Stimulated activated CD4-positive, alpha-beta T cell treated with anti-CD3 and anti-CD28 coated beads, Interleukin-2, amount 100 ng/mL, for 24 hours (primary cell): ENCODE measurements around the gene GLIS2.

Experiments
- DNase-seq, 2 donors: peaks; one replicate each; pipeline ENCODE4 v3.0.0-alpha.2; 2020

The GLIS2 gene

GRCh38 chr16:4372578-4373355 is 56.9 kb downstream of the GLIS2 start:
- DNase-seq = no peak

- DNase-seq = no peak
Observed at GRCh38 chr16:4373356-4373908, 57.6 kb downstream of the GLIS2 start.

DNA sequence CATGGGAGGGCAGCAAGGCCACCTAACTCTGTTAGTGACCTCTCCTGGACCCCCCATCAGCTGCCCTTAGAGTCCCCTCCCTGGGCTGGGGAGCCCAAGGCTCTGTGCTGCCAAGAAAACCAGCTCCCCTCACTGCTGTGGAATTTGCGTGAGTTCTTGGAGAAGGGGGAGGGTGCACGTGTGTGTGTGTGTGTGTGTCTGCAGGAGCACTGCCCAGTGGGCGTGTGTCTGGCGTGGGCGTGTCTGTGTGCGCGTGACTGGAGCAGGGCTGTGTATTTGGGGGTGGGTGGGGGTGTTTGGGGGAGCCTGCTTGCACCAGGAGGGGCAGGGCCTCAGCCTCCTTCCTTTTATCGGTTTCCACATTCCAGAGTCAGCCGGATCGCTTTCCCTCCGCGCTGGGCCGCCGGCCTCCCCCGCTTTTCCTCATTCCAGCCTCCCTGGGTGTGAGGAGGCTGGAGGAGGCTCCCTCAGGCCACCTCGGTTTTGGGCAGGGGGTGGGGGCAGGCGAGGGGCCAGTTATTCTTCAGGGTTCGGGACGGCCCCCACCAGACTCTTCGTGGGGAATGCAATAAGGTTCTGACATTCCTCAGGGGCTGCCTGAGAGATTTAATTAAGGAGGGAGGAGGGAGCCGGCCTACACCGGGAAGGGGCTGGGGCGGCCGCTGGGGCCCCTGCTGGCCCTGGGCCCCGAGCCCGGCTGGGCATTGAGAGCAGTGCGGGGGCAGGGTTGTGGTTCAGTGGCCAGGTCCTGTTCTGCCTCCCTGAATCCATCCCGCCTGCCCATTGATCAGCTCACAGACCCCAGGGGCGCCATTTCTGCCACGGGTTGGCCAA is 58.3 kb downstream of the GLIS2 start:
- no peak for DNase-seq

DNA sequence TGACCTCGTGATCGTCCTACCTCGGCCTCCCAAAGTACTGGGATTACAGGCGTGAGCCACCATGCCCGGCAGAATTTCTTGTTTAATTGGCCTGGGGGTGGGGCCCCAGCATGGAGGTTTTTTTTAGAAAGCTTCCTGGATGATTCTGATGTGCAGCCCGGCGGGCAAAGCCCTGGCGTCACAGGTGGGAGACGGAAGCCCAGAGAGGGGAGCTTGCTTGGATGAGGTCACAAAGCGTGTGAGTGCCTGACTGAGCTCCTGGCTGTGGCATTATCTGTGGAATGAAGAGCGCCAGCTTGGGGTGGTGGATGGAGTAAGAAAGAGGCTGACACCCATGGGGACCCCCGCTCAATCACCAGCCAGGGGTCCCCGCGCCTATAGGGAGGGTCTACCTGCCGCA is 59.9 kb downstream of the GLIS2 start:
- DNase-seq = no peak

DNA sequence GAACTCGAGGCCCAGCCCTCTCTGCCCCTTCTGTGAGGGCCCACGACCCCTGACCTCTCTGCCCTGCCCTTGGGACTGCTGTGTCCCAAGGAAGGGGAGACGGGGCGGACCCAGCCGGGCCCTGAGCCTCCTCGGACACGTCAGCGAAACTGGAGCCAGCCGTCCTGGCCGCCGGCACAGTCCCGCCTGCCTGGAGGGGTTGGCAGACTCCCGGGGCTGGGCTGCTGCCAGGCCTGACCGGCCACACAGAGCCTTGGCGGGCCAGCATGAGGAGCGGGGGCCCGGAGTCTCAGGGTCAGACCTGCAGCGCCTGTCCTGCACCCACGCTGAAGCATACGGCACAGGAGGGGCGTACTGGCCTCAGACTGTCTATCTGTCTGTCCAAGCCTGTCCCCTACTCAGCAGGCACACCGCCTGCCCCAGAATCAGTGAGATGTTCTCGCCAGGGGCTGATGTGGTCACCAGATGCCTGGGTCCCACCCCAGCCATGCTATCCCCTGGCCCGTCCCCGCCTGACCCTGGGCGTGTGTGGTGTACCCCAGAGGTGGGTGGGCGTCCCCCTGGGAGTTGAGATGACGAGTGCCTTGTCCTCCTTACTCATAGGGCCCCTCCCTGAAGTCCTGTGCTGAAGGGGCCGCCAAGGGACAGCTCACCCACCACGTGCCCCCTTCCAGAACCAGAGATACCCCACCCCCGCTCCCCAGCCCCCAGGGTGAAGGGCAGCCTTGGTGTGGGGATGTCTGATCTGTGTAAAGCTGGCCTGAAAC is 60.4 kb downstream of the GLIS2 start:
- DNase-seq = no peak

DNA sequence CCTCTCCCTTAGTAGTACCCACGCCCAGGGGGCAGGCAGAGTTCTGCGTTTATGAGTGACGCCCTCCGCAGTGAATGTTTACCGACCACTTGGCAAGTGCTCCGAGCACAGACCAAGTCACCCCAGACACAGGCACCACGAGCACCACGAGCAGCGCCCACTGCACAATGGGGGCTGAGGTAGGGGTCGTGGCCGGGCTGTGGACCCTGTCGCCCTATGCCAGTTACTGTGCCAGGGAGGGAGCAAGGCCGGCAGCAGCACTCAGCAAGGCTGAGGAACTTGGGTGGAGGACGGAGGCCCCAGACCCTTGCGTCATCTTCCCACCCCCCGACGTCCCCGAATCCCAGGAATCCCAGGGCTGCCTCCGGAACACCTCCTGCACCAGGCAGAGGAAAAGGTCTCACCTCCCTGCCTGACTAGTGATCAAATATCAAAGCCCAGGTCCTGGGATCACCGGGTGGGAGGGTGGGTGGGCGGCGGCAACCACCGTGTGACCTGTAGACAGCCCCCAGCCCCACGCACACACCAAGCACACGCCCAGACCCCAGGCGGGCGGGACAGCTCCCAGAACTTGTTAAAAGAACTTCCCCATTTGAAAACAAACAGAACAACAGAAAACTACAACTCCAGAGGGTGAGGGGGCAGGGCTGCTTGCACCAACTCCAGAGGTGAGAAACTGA is 61.2 kb downstream of the GLIS2 start:
- no peak for DNase-seq

GRCh38 chr16:4377573-4378154 is 61.8 kb downstream of the GLIS2 start:
- no peak for DNase-seq

GRCh38 chr16:4378161-4378666 is 62.3 kb downstream of the GLIS2 start:
- DNase-seq = no peak

GRCh38 chr16:4378999-4379690 is 63.3 kb downstream of the GLIS2 start:
- DNase-seq = no peak

GRCh38 chr16:4380119-4381063 is 64.5 kb downstream of the GLIS2 start:
- no peak for DNase-seq

DNA sequence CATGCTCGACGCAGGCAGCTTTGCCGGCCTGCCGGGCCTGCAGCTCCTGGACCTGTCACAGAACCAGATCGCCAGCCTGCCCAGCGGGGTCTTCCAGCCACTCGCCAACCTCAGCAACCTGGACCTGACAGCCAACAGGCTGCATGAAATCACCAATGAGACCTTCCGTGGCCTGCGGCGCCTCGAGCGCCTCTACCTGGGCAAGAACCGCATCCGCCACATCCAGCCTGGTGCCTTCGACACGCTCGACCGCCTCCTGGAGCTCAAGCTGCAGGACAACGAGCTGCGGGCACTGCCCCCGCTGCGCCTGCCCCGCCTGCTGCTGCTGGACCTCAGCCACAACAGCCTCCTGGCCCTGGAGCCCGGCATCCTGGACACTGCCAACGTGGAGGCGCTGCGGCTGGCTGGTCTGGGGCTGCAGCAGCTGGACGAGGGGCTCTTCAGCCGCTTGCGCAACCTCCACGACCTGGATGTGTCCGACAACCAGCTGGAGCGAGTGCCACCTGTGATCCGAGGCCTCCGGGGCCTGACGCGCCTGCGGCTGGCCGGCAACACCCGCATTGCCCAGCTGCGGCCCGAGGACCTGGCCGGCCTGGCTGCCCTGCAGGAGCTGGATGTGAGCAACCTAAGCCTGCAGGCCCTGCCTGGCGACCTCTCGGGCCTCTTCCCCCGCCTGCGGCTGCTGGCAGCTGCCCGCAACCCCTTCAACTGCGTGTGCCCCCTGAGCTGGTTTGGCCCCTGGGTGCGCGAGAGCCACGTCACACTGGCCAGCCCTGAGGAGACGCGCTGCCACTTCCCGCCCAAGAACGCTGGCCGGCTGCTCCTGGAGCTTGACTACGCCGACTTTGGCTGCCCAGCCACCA is 65.4 kb downstream of the GLIS2 start:
- DNase-seq = no peak

- DNase-seq = no peak
Observed at GRCh38 chr16:4381935-4382794, 66.3 kb downstream of the GLIS2 start.

GRCh38 chr16:4382795-4383357 is 67.0 kb downstream of the GLIS2 start:
- no peak for DNase-seq

- no peak for DNase-seq
Observed at GRCh38 chr16:4383591-4384444, 68.0 kb downstream of the GLIS2 start.

GRCh38 chr16:4384509-4384942 is 68.7 kb downstream of the GLIS2 start:
- no peak for DNase-seq

DNA sequence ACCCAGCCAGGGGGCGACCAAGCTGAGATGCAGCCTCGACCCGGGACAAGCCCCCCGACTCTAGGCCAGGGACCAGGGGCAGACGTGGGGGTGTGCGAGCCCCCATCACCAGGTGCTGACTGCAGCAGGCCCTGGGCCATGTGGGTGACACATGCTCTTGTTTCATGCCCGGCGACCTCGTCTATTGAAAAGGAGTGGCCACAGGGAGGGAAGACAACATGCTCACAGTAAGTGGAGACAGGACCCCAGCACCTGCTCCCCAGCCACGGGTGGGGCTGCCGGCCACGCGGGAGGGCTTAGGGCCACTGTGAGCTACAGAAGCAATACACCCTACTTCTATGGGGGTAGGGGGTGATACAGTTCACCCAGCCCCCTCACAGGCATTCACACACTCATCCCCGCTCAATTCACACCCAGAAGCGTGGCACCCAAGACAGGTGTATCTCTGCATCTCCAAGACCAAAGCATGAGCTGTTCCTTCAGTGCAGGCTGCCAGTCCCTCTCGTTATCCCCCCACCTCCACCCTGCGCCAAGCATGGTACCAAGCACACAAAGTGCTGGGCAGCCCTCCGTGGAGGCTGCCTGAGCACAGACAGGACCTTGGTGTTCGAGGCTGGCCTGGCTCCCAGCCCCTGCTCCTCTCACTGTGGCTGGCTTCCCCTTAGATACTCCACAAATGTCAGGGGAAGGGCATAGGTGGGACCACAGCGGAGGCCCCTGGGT is 69.4 kb downstream of the GLIS2 start:
- DNase-seq = no peak
